ENCODE data around the gene MPRIP.
"Not testable (repeated sequence)": the region's sequence is repeated elsewhere in the genome, so short reads cannot be mapped to it uniquely, and the experiment has no call there.

Gene MPRIP

GRCh38 chr17:17167986-17168385 lies 125.7 kb downstream of the MPRIP start:
- DNase-seq (ENCODE audit: low spot score), result no peak

GRCh38 chr17:17168401-17168800 lies 126.1 kb downstream of the MPRIP start:
- DNase-seq (ENCODE audit: low spot score), result no peak

- DNase-seq (ENCODE audit: low spot score), result no peak
Observed at GRCh38 chr17:17169396-17169795, 127.1 kb downstream of the MPRIP start.

GRCh38 chr17:17170346-17170985 lies 128.2 kb downstream of the MPRIP start:
- no peak for DNase-seq (ENCODE audit: low spot score)

- DNase-seq (ENCODE audit: low spot score), result no peak
Observed at GRCh38 chr17:17171186-17171585, 128.9 kb downstream of the MPRIP start.

GRCh38 chr17:17172001-17172939 lies 130.0 kb downstream of the MPRIP start:
- peak; percentile 35 for DNase-seq (ENCODE audit: low spot score)

GRCh38 chr17:17172990-17173389 lies 130.7 kb downstream of the MPRIP start:
- DNase-seq (ENCODE audit: low spot score), result no peak

GRCh38 chr17:17173921-17174320 lies 131.7 kb downstream of the MPRIP start:
- no peak for DNase-seq (ENCODE audit: low spot score)

- DNase-seq (ENCODE audit: low spot score), result no peak
Observed at GRCh38 chr17:17175340-17175739, 133.1 kb downstream of the MPRIP start.

GRCh38 chr17:17175917-17176316 lies 133.7 kb downstream of the MPRIP start:
- no peak for DNase-seq (ENCODE audit: low spot score)

- DNase-seq (ENCODE audit: low spot score), result no peak
Observed at GRCh38 chr17:17176341-17176740, 134.1 kb downstream of the MPRIP start.

- no peak for DNase-seq (ENCODE audit: low spot score)
Observed at GRCh38 chr17:17177176-17177575, 134.9 kb downstream of the MPRIP start.

- no peak for DNase-seq (ENCODE audit: low spot score)
Observed at GRCh38 chr17:17179371-17179827, 137.1 kb downstream of the MPRIP start.

GRCh38 chr17:17180141-17180603 lies 137.9 kb downstream of the MPRIP start:
- no peak for DNase-seq (ENCODE audit: low spot score)

- DNase-seq (ENCODE audit: low spot score), result no peak
Observed at GRCh38 chr17:17180741-17181525, 138.7 kb downstream of the MPRIP start.

- DNase-seq (ENCODE audit: low spot score), result no peak
Observed at GRCh38 chr17:17181666-17182597, 139.7 kb downstream of the MPRIP start.

GRCh38 chr17:17182598-17183136 lies 140.4 kb downstream of the MPRIP start:
- no peak for DNase-seq (ENCODE audit: low spot score)

GRCh38 chr17:17183744-17184143 lies 141.5 kb downstream of the MPRIP start:
- DNase-seq (ENCODE audit: low spot score), result no peak

GRCh38 chr17:17184985-17185757 lies 142.9 kb downstream of the MPRIP start:
- DNase-seq (ENCODE audit: low spot score), result not testable (repeated sequence)

- no peak for DNase-seq (ENCODE audit: low spot score)
Observed at GRCh38 chr17:17186051-17186450, 143.8 kb downstream of the MPRIP start.
